T-helper 2 cell treated with Interferon-gamma antibody and Interleukin-4, amounts not matched to agents 100 ng/mL and 5 ng/mL, for 36 hours (primary cell): ENCODE measurements around the gene ARAP3. TPM values are rescaled to one million over a fixed set of nuclear protein-coding genes. Genes with fewer than 3 reads are reported as not detected.

ENCODE experiments used
- intact Hi-C: fragments of 100-400 bp; cut with micrococcal nuclease; formaldehyde crosslinking; loops from one replicate; pipeline ENCODE4 v1.15.1; 2023
- total RNA-seq: library from RNA; stranded (reverse); gene quantifications from 2 replicates; pipeline ENCODE4 v1.2.3, GENCODE V29; 2022

Gene ARAP3
- total RNA-seq, 1 donor from 2014 or later, result 7.2 TPM

GRCh38 chr5:141647851-141648250 is 34.2 kb downstream of the ARAP3 start:
- intact Hi-C loops, result no loop called here

- intact Hi-C loops, result no loop called here
Observed at GRCh38 chr5:141647242-141647641, 34.8 kb downstream of the ARAP3 start.

GRCh38 chr5:141646026-141646425 is 36.0 kb downstream of the ARAP3 start:
- intact Hi-C loops, result no loop called here

GRCh38 chr5:141641634-141642267 is 40.3 kb downstream of the ARAP3 start:
- intact Hi-C loops, result no loop called here

- intact Hi-C loops, result no loop called here
Observed at GRCh38 chr5:141640698-141641097, 41.3 kb downstream of the ARAP3 start.

- intact Hi-C loops, result no loop called here
Observed at GRCh38 chr5:141640051-141640415, 42.0 kb downstream of the ARAP3 start.

GRCh38 chr5:141639357-141640050 is 42.5 kb downstream of the ARAP3 start:
- intact Hi-C loops, result loop anchor here (10.0 kb wide), 1 partner anchor 1465 kb away; the partner anchor contains the start of gene CYSTM1

- intact Hi-C loops, result loop anchor here (10.0 kb wide), 1 partner anchor 1464 kb away; the partner anchor contains the start of gene CYSTM1
Observed at GRCh38 chr5:141638771-141639170, 43.3 kb downstream of the ARAP3 start.

GRCh38 chr5:141637767-141638419 is 44.1 kb downstream of the ARAP3 start:
- intact Hi-C loops, result loop anchor here (2.0 to 10.0 kb wide), 2 partner anchors 73 to 1463 kb away; partner anchors contain the start of gene CYSTM1

- intact Hi-C loops, result loop anchor here (2.0 to 10.0 kb wide), 2 partner anchors 72 to 1462 kb away; partner anchors contain the start of gene CYSTM1
Observed at GRCh38 chr5:141637123-141637766, 44.8 kb downstream of the ARAP3 start.

GRCh38 chr5:141636413-141637122 is 45.5 kb downstream of the ARAP3 start, which contains the start of the genes HDAC3 and RELL2:
Gene HDAC3, minus strand, starts transcription at chr5:141636849. Its CDS starts 59 bp downstream, at chr5:141636790.
Gene RELL2, plus strand, starts transcription at chr5:141636997. Its CDS starts 1,229 bp downstream, at chr5:141638226.
- intact Hi-C loops, result loop anchor here (1.0 to 10.0 kb wide), 6 partner anchors 15 to 1462 kb away; partner anchors contain the start of genes CYSTM1 and FCHSD1

- intact Hi-C loops, result loop anchor here (1.0 to 10.0 kb wide), 6 partner anchors 15 to 1461 kb away; partner anchors contain the start of genes CYSTM1 and FCHSD1
Observed at GRCh38 chr5:141636106-141636412, 46.0 kb downstream of the ARAP3 start.

- intact Hi-C loops, result loop anchor here (1.0 to 10.0 kb wide), 6 partner anchors 16 to 1461 kb away; partner anchors contain the start of genes CYSTM1 and FCHSD1
Observed at GRCh38 chr5:141635646-141636045, 46.4 kb downstream of the ARAP3 start.

- intact Hi-C loops, result loop anchor here (10.0 kb wide), 1 partner anchor 1460 kb away; the partner anchor contains the start of gene CYSTM1
Observed at GRCh38 chr5:141634720-141635119, 47.3 kb downstream of the ARAP3 start.

- intact Hi-C loops, result loop anchor here (10.0 kb wide), 1 partner anchor 1459 kb away; the partner anchor contains the start of gene CYSTM1
Observed at GRCh38 chr5:141633871-141634561, 48.0 kb downstream of the ARAP3 start.

GRCh38 chr5:141632650-141633049 is 49.4 kb downstream of the ARAP3 start:
- intact Hi-C loops, result loop anchor here (10.0 kb wide), 1 partner anchor 1458 kb away; the partner anchor contains the start of gene CYSTM1

- intact Hi-C loops, result loop anchor here (10.0 kb wide), 1 partner anchor 1456 kb away; the partner anchor contains the start of gene CYSTM1
Observed at GRCh38 chr5:141630570-141631140, 51.4 kb downstream of the ARAP3 start.

GRCh38 chr5:141628175-141628788 is 53.7 kb downstream of the ARAP3 start:
- intact Hi-C loops, result no loop called here

- intact Hi-C loops, result no loop called here
Observed at GRCh38 chr5:141623611-141624010, 58.4 kb downstream of the ARAP3 start.
